SIG-M5 (cell line): ENCODE data around the gene FAM162B.
"Not testable (repeated sequence)": the region's sequence is repeated elsewhere in the genome, so short reads cannot be mapped to it uniquely, and the experiment has no call there.

Source experiments
- DNase-seq: peaks from one replicate; lab custom pipeline; 2025; lab: John Stamatoyannopoulos, UW

FAM162B gene

GRCh38 chr6:116726947-116727346 is 38.6 kb downstream of the FAM162B start:
- no peak for DNase-seq

GRCh38 chr6:116714761-116715160 is 50.8 kb downstream of the FAM162B start:
- DNase-seq, result no peak

GRCh38 chr6:116714296-116714695 is 51.2 kb downstream of the FAM162B start:
- DNase-seq, result no peak

GRCh38 chr6:116705917-116706316 is 59.6 kb downstream of the FAM162B start:
- no peak for DNase-seq

- not testable (repeated sequence) for DNase-seq
These were observed 61.6 kb downstream of the FAM162B start for GRCh38 chr6:116703888-116704287.
